GM18519 (cell line): ENCODE data around the gene MZT1.
"Not testable (repeated sequence)": the region's sequence is repeated elsewhere in the genome, so short reads cannot be mapped to it uniquely, and the experiment has no call there.

Source experiments
- ATAC-seq: cut with Tn5 transposase; IDR thresholded peaks from one replicate; pipeline ENCODE4 v1.9.1; 2021; ENCODE audit warnings: mild to moderate bottlenecking, moderate library complexity; ENCODE audit not compliant: unreplicated experiment, low FRiP score

The MZT1 gene

GRCh38 chr13:72727417-72728289 lies at the start of gene MZT1, which contains the start of gene BORA:
TSS of gene MZT1 (minus strand) at chr13:72727629. CDS start at chr13:72727602, 27 bp downstream.
TSS of gene BORA (plus strand) at chr13:72727923. CDS start at chr13:72728941, 1,018 bp downstream.
- peak; percentile 98 for ATAC-seq

- no peak for ATAC-seq
Observed at GRCh38 chr13:72774019-72774418, 46.6 kb upstream of the MZT1 start.

GRCh38 chr13:72763411-72763810 lies 36.0 kb upstream of the MZT1 start:
- ATAC-seq: no peak

- no peak for ATAC-seq
Observed at GRCh38 chr13:72760189-72760588, 32.8 kb upstream of the MZT1 start.

- ATAC-seq: no peak
Observed at GRCh38 chr13:72757792-72758535, 30.5 kb upstream of the MZT1 start.

- ATAC-seq: no peak
Observed at GRCh38 chr13:72754111-72754510, 26.7 kb upstream of the MZT1 start.

GRCh38 chr13:72751220-72751619 lies 23.8 kb upstream of the MZT1 start:
- no peak for ATAC-seq

- no peak for ATAC-seq
Observed at GRCh38 chr13:72745260-72745659, 17.8 kb upstream of the MZT1 start.

GRCh38 chr13:72740015-72740414 lies 12.6 kb upstream of the MZT1 start:
- ATAC-seq: no peak

- ATAC-seq: no peak
Observed at GRCh38 chr13:72737033-72737432, 9.6 kb upstream of the MZT1 start.

- ATAC-seq: no peak
Observed at GRCh38 chr13:72728290-72728605, 819 bp upstream of the MZT1 start.

- ATAC-seq: peak; percentile 3
Observed at GRCh38 chr13:72726726-72727416, 558 bp downstream of the MZT1 start.

- not testable (repeated sequence) for ATAC-seq
Observed at GRCh38 chr13:72726185-72726584, 1.2 kb downstream of the MZT1 start.

GRCh38 chr13:72716776-72717175 lies 10.7 kb downstream of the MZT1 start:
- ATAC-seq: no peak

GRCh38 chr13:72700509-72700908 lies 26.9 kb downstream of the MZT1 start:
- ATAC-seq: no peak

GRCh38 chr13:72698164-72698563 lies 29.3 kb downstream of the MZT1 start:
- no peak for ATAC-seq

- no peak for ATAC-seq
Observed at GRCh38 chr13:72696579-72696978, 30.9 kb downstream of the MZT1 start.

GRCh38 chr13:72694314-72694713 lies 33.1 kb downstream of the MZT1 start:
- no peak for ATAC-seq

- ATAC-seq: no peak
Observed at GRCh38 chr13:72693832-72694231, 33.6 kb downstream of the MZT1 start.

- no peak for ATAC-seq
Observed at GRCh38 chr13:72692884-72693514, 34.4 kb downstream of the MZT1 start.
